GM23248 (cell line): ENCODE results near the gene ANO2. TPM values are rescaled to one million over a fixed set of nuclear protein-coding genes. Genes with fewer than 3 reads are reported as not detected.

Source experiments
- DNase-seq: peaks from one replicate; pipeline ENCODE4 v3.0.0-alpha.2; 2015
- H2AFZ ChIP-seq: fragments of 200-600 bp; sonication (generic); 2 replicates; pipeline ENCODE4 v1.6.1; 2016; ENCODE audit warnings: antibody characterized with exemption
- H3F3A ChIP-seq: fragments of 200-600 bp; sonication (generic); 2 replicates; pipeline ENCODE4 v1.6.1; 2016; ENCODE audit warnings: mild to moderate bottlenecking, antibody characterized with exemption, mixed run types; ENCODE audit not compliant: insufficient read depth
- H3K27ac ChIP-seq: fragments of 200-600 bp; sonication (generic); 2 replicates; pipeline ENCODE4 v1.5.1; 2016; ENCODE audit warnings: mild to moderate bottlenecking
- H3K27me3 ChIP-seq: fragments of 200-600 bp; sonication (generic); replicated peaks from 2 replicates; pipeline ENCODE4 v1.6.1; 2016; ENCODE audit warnings: mild to moderate bottlenecking; ENCODE audit not compliant: insufficient read depth
- H3K36me3 ChIP-seq: fragments of 200-600 bp; sonication (generic); 2 replicates; pipeline ENCODE4 v1.6.1; 2016; ENCODE audit warnings: low read depth, mild to moderate bottlenecking
- H3K4me1 ChIP-seq: fragments of 200-600 bp; sonication (generic); 2 replicates; pipeline ENCODE4 v1.6.1; 2016; ENCODE audit warnings: mild to moderate bottlenecking; ENCODE audit not compliant: insufficient read depth
- H3K4me2 ChIP-seq: fragments of 200-600 bp; sonication (generic); one replicate; pipeline ENCODE4 v1.6.1; 2016; ENCODE audit warnings: mild to moderate bottlenecking; ENCODE audit not compliant: unreplicated experiment
- H3K4me3 ChIP-seq: fragments of 200-600 bp; sonication (generic); 2 replicates; pipeline ENCODE4 v1.5.1; 2016; ENCODE audit warnings: mild to moderate bottlenecking
- H3K79me2 ChIP-seq: fragments of 200-600 bp; sonication (generic); 2 replicates; pipeline ENCODE4 v1.6.1; 2016; ENCODE audit warnings: mild to moderate bottlenecking; ENCODE audit not compliant: insufficient read depth
- H3K9ac ChIP-seq: fragments of 200-600 bp; sonication (generic); 2 replicates; pipeline ENCODE4 v1.6.1; 2016; ENCODE audit warnings: mild to moderate bottlenecking
- H3K9me2 ChIP-seq: fragments of 200-600 bp; sonication (generic); 2 replicates; pipeline ENCODE4 v1.6.1; 2016; ENCODE audit warnings: mixed run types, mild to moderate bottlenecking, moderate library complexity; ENCODE audit not compliant: insufficient read depth
- H3K9me3 ChIP-seq: fragments of 200-600 bp; sonication (generic); one replicate; pipeline ENCODE4 v1.6.1; 2017; ENCODE audit warnings: low read depth
- H4K20me1 ChIP-seq: fragments of 200-600 bp; sonication (generic); 2 replicates; pipeline ENCODE4 v1.6.0; 2016; ENCODE audit not compliant: insufficient read depth
- EZH2 ChIP-seq: fragments of 200-600 bp; sonication (generic); IDR thresholded peaks from 2 replicates; pipeline ENCODE4 v1.6.1; 2018; ENCODE audit warnings: antibody characterized with exemption, mild to moderate bottlenecking; ENCODE audit not compliant: insufficient read depth, poor library complexity, severe bottlenecking
- EZH2phosphoT487 ChIP-seq: fragments of 200-600 bp; sonication (generic); IDR thresholded peaks from 2 replicates; pipeline ENCODE4 v1.6.1; 2018; ENCODE audit warnings: antibody characterized with exemption, moderate library complexity, mild to moderate bottlenecking, low read depth; ENCODE audit not compliant: insufficient read depth
- WGBS, 2 experiments: methylation state at CpG; one replicate each; pipeline ENCODE4 v1.1.6; 2015 to 2017; ENCODE audit warnings: low lambda C conversion rate in 2 of 2, low coverage in 1 of 2; ENCODE audit errors: missing lambda C conversion rate in 2 of 2; 5-methylcytosine and 5-hydroxymethylcytosine counted together
- in situ Hi-C: fragments of 300-500 bp; cut with MboI; formaldehyde crosslinking; loops from 2 replicates; pipeline ENCODE4 v1.15.0; 2020
- polyA plus RNA-seq: library from polyadenylated mRNA; unstranded; fragments of >200 nt; fragmentation: Nextera tagmentation; extraction: Ambion mirVana; gene quantifications from 2 replicates; pipeline ENCODE4 v1.2.1, GENCODE V29; 2016
- total RNA-seq: library from RNA; depleted of rRNA; stranded (reverse); fragments of >200 nt; shearing (Covaris generic); gene quantifications from 2 replicates; pipeline ENCODE4 v1.2.3, GENCODE V29; 2014

ANO2 gene
- total and polyA plus RNA-seq, 2 experiments from 2014 or later = not detected

GRCh38 chr12:5787828-5788227, 157.2 kb downstream of the ANO2 start:
- Histone ChIP-seq H3K9me2 (no peaks in the 10 kb centered on the region), H3K36me3 (no peaks in the 10 kb centered on the region), H3K9ac (no peak overlapping the region), H3K27ac (no peak overlapping the region), H3K27me3 (no peaks in the 10 kb centered on the region), H3K4me2 (no peak overlapping the region), H3K9me3 (no peaks in the 10 kb centered on the region), H3K4me3 (no peak overlapping the region), H2AFZ (no peak overlapping the region), H3K79me2 (no peaks in the 10 kb centered on the region), H4K20me1 (no peaks in the 10 kb centered on the region), H3F3A (no peaks in the 10 kb centered on the region), H3K4me1 (no peaks in the 10 kb centered on the region)
- DNase-seq = no peak
- in situ Hi-C loops = no loop called here
- TF ChIP-seq EZH2 = no peak
- TF ChIP-seq EZH2phosphoT487 = no peak
- WGBS, 2 experiments = 60 to 66% methylated on average over 5 of the region's 5 CpGs

- Histone ChIP-seq H3K9me2 (no peaks in the 10 kb centered on the region), H3F3A (no peaks in the 10 kb centered on the region), H3K79me2 (no peaks in the 10 kb centered on the region), H3K4me2 (no peak overlapping the region), H3K27me3 (no peaks in the 10 kb centered on the region), H3K9me3 (no peaks in the 10 kb centered on the region), H3K9ac (no peak overlapping the region), H4K20me1 (no peaks in the 10 kb centered on the region), H3K4me3 (no peak overlapping the region), H2AFZ (no peak overlapping the region), H3K36me3 (no peaks in the 10 kb centered on the region), H3K27ac (no peak overlapping the region), H3K4me1 (no peaks in the 10 kb centered on the region)
- in situ Hi-C loops = no loop called here
- DNase-seq = no peak
- 35 to 48% methylated on average over 5 of the region's 5 CpGs for WGBS, 2 experiments
- TF ChIP-seq EZH2 (no peak), EZH2phosphoT487 (no peak)
Measured at GRCh38 chr12:5785601-5786000, 159.5 kb downstream of the ANO2 start.

- H3K4me2 ChIP-seq = no peak overlapping the region
- no peak overlapping the region for H3K27ac ChIP-seq
- H2AFZ ChIP-seq = no peak overlapping the region
- 4 to 11% methylated on average over 3 of the region's 3 CpGs for WGBS, 2 experiments
- no peaks in the 10 kb centered on the region for H3K27me3 ChIP-seq
- DNase-seq = no peak
- H3K36me3 ChIP-seq = no peaks in the 10 kb centered on the region
- no peaks in the 10 kb centered on the region for H3K9me3 ChIP-seq
- no peak overlapping the region for H3K9ac ChIP-seq
- in situ Hi-C loops = no loop called here
- TF ChIP-seq EZH2 (no peak), EZH2phosphoT487 (no peak)
- H3K4me1 ChIP-seq = no peaks in the 10 kb centered on the region
- no peaks in the 10 kb centered on the region for H3K9me2 ChIP-seq
- H3F3A ChIP-seq = no peaks in the 10 kb centered on the region
- no peak overlapping the region for H3K4me3 ChIP-seq
- H3K79me2 ChIP-seq = no peaks in the 10 kb centered on the region
- H4K20me1 ChIP-seq = no peaks in the 10 kb centered on the region
Measured at GRCh38 chr12:5784462-5785130, 160.5 kb downstream of the ANO2 start.

GRCh38 chr12:5783289-5783920, 161.7 kb downstream of the ANO2 start:
- Histone ChIP-seq H3K27ac (no peak overlapping the region), H4K20me1 (no peaks in the 10 kb centered on the region), H3K27me3 (0 out of 2 replicates have a peak, but pooled peaks cover 1% of the 10 kb centered on the region), H3F3A (no peaks in the 10 kb centered on the region), H2AFZ (no peak overlapping the region), H3K9me2 (no peaks in the 10 kb centered on the region), H3K79me2 (no peaks in the 10 kb centered on the region), H3K4me2 (no peak overlapping the region), H3K4me3 (no peak overlapping the region), H3K4me1 (no peaks in the 10 kb centered on the region), H3K9me3 (no peaks in the 10 kb centered on the region), H3K9ac (no peak overlapping the region), H3K36me3 (no peaks in the 10 kb centered on the region)
- peak; percentile 2 for DNase-seq
- in situ Hi-C loops = no loop called here
- TF ChIP-seq EZH2 (no peak), EZH2phosphoT487 (no peak)
- WGBS, 2 experiments = 38 to 43% methylated on average over 4 of the region's 4 CpGs
